ENCODE data around the gene LRRC15.

LRRC15 gene

GRCh38 chr3:194316918-194317317 is 52.6 kb downstream of the LRRC15 start:
- DNase-seq (ENCODE audit: low spot score), result no peak

GRCh38 chr3:194315965-194316361 is 53.6 kb downstream of the LRRC15 start:
- no peak for DNase-seq (ENCODE audit: low spot score)

GRCh38 chr3:194315088-194315964 is 54.2 kb downstream of the LRRC15 start:
- DNase-seq (ENCODE audit: low spot score), result peak; percentile 61

- no peak for DNase-seq (ENCODE audit: low spot score)
These were observed 55.0 kb downstream of the LRRC15 start for GRCh38 chr3:194314388-194315068.

DNA sequence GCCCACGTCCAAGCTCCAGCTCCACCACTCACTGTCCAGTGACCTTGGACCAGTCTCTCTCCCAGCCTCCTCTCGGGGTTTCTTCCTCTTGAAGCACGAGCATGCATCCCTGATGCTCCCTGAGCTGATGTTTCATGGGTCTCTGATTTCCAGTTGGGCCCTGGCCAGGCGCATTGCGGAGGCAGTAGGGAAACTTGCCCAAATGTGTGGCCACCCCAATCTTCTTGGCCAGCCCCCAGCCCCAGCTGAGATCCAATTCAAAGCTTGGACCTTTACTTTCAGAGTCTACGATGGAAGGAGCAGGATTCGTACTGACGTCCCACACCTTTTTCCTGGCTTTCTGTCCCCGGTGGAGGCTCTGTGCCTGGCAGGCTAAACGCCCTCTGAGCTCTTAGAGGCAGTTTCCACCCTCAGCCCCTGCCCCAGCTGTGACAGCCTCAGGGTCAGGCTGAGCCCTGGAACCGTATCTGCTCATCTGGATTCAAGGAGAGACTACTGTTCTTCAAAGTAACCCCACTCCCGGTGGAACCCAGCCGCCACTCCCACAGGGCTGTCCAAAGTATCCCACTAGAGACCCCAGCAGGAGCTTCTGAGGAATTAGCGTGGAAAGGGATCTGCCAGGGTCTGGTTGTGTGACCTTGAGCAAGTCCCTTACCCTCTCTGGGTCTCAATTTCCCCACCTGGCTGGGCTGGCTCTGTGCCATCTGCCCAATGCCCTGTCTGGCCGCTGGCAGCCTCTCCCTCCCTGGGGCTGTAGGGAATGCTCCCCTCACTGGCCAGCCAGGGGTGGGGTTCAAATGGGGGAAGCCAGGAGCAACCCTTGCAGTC is 55.8 kb downstream of the LRRC15 start:
- no peak for DNase-seq (ENCODE audit: low spot score)

DNA sequence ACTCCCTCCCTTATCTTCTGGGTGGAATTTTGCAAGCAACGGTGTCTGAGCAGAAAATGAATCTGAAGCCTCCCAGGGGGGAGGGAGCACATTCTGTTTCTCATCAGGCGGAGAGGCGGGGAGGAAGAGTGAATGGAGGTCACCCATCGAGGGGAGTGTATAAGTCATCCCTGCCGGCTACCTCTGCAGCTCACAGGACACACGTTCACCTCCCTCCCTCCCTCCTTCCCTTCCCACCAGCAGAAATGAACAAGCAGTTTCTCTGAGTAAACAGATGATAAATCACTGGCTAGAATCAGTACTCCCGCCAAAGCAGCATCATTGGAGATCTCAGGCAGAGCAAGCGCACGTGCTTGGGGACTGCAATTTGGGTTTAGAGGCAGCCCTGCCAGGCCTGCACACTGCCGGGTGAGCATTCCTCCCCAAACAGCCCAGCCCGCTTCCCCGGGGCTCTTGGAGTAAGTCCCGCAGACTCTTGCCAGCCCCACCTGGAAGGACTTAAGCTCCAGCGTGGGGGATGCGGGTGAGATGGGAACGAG is 56.7 kb downstream of the LRRC15 start:
- DNase-seq (ENCODE audit: low spot score), result no peak

DNA sequence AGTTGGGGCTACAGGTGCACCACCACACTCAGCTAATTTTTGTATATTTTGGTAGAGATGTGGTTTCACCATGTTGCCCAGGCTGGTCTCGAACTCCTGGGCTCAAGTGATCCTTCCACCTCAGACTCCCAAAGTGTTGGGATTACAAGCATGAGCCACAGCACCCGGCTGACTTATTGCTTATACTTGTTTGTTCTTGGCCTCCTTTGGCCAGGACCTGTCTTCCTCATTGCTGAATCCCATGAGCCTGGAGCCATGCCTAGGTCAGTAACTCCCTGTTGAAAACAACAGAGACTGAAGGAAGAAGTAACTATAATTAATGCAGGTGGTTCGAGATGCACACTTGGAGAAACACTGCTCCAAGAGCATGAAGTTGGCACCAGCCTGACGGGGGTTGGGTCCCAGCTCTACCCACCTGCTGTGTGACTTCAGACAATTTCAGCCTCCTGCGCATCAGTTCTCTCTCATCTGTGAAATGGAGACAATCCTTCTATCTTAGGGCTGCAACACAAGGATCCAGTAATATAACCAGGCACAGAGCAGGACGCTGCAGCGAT is 57.3 kb downstream of the LRRC15 start:
- no peak for DNase-seq (ENCODE audit: low spot score)

DNA sequence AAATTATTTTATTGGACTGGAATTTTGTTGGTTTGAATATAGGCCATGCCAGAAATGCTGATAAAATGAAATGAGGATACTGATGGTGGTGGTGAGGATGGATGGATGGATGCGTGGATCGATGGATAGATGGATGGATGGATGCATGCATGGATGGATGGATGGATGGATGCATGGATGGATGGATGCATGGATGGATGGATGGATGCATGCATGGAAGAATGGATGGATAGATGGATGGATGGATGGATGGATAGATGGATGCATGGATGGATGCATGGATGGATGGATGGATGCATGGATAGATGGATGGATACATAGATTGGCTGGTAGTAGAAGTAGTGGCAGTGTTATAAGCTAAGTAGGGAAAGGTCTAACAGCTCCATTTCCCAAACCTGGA is 58.5 kb downstream of the LRRC15 start:
- DNase-seq (ENCODE audit: low spot score), result no peak

DNA sequence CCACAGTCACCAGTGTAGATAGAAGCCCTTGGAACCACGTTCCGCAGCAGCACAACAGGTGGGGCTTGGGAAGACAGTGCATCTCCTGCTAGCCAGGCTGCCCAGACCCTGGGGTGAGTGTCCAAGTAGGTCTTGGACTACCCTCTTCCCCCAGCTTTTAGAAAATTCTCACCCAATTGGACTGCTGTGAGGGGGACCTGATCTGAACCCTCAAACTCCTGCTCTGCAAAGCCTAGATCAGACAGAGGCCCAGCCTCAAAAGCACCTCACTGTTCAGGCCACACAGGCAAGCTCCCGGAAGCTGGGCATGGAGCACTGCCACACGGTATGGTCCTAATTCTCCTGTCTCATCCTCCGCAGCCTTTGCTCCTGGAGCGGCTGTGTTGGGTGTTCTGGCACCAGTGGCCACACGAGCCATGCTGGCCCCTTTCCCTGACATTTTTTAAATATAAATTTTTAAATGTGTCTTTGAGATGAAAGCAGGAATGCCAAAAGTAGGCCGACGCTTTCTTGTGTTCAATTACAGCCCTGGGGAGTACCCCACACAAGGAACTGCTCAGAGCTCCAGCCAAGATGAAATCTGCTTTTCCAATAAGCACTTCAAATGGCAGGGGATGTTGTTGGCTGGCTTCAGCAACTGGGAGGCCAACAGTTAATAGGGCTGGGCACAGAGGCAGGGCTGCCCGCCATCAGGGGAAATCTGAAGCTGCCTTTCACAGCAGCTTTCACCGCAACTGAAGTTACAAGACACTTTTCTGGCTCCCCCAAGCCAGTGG is 59.3 kb downstream of the LRRC15 start:
- no peak for DNase-seq (ENCODE audit: low spot score)

GRCh38 chr3:194308601-194309449 is 60.7 kb downstream of the LRRC15 start:
- DNase-seq (ENCODE audit: low spot score), result no peak

DNA sequence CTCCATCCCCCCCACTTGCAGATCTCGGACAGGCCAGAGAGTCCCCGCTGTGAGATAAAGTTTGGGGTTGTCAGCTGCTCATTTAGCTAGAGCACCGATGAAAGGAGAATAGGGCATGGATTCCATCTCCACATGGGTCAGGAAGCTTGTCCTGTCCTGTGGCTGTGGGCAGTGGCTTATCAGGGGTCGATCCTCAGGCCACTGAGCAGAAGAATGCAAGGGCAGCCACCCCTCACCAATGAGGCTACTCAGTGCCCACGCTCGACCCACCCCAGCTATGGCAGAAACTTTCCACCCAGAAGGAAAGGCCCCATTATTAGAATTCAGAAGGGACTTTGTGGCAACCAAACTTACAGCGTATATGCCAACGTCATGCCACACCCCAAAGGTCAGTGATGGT is 61.7 kb downstream of the LRRC15 start:
- DNase-seq (ENCODE audit: low spot score), result no peak

DNA sequence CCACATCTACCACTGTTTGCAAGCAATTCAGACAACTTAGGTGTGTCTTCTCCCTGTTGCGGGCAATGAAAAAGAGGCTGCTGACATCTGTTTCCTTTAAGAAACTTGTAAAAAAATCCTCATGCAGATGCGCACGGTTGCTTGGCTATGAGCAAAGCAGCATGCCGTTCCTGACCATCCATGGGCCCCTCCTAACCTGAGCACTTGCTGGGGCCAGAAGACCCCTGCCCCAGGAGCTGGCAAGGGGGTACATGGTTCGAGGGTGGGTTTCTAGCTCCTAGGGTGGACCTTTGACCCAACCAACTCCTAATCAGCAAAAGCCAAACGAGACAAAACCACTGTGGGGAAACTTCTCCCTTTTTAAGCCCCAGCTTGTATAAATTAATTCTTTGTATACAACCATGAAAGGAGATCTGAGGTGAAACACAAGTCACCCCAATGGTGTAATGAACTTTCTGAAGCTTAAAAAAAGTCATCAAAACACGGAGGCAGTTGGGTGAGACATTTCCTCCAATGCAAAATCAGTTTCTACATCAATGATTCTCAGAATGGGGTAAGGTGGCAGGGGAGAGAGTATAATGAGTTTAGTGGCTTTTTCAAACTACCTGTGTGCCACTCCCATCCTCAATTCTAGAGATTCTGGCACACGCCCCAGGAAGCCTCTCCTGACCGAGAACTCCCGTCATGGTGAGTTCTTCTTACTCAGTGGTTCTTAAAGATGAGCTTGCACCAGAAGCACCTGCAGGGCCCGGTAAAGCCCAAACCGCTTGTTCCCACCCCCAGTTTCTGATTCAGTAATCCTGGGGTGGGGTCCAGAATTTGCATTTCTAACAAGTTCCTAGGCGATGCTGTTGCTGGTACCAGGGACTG is 62.5 kb downstream of the LRRC15 start:
- DNase-seq (ENCODE audit: low spot score), result no peak

GRCh38 chr3:194306109-194306686 is 63.3 kb downstream of the LRRC15 start:
- no peak for DNase-seq (ENCODE audit: low spot score)

- no peak for DNase-seq (ENCODE audit: low spot score)
These were observed 64.0 kb downstream of the LRRC15 start for GRCh38 chr3:194305356-194306108.

Measured in RKO (cell line).